Testis (tissue), 2 donors: ENCODE results near the gene RAB25.

Experiments used
- POLR2A ChIP-seq: fragments of 450-650 bp; IDR thresholded peaks from one replicate; pipeline ENCODE4 v1.6.1; 2017; ENCODE audit warnings: antibody characterized with exemption, mild to moderate bottlenecking, moderate library complexity
- TF ChIP-seq, protein P1 (sequence below), 3 experiments: fragments of 450-650 bp in 2 of 3; fragments of 200-600 bp in 1 of 3; sonication (generic) in 1 of 3; IDR thresholded peaks; one replicate each; pipeline ENCODE4 v1.5.1; 2016 to 2019; ENCODE audit warnings: antibody characterized with exemption in 3 of 3, mild to moderate bottlenecking in 2 of 3, moderate library complexity in 1 of 3

GRCh38 chr1:156089704-156090103 is 28.7 kb downstream of the RAB25 start:
- TF ChIP-seq, protein P1, sequence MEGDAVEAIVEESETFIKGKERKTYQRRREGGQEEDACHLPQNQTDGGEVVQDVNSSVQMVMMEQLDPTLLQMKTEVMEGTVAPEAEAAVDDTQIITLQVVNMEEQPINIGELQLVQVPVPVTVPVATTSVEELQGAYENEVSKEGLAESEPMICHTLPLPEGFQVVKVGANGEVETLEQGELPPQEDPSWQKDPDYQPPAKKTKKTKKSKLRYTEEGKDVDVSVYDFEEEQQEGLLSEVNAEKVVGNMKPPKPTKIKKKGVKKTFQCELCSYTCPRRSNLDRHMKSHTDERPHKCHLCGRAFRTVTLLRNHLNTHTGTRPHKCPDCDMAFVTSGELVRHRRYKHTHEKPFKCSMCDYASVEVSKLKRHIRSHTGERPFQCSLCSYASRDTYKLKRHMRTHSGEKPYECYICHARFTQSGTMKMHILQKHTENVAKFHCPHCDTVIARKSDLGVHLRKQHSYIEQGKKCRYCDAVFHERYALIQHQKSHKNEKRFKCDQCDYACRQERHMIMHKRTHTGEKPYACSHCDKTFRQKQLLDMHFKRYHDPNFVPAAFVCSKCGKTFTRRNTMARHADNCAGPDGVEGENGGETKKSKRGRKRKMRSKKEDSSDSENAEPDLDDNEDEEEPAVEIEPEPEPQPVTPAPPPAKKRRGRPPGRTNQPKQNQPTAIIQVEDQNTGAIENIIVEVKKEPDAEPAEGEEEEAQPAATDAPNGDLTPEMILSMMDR (IDR thresholded peaks at IDR 0.05), result no peak
- TF ChIP-seq POLR2A, result no peak
